ENCODE data around the gene ADRB1.

The ADRB1 gene

DNA sequence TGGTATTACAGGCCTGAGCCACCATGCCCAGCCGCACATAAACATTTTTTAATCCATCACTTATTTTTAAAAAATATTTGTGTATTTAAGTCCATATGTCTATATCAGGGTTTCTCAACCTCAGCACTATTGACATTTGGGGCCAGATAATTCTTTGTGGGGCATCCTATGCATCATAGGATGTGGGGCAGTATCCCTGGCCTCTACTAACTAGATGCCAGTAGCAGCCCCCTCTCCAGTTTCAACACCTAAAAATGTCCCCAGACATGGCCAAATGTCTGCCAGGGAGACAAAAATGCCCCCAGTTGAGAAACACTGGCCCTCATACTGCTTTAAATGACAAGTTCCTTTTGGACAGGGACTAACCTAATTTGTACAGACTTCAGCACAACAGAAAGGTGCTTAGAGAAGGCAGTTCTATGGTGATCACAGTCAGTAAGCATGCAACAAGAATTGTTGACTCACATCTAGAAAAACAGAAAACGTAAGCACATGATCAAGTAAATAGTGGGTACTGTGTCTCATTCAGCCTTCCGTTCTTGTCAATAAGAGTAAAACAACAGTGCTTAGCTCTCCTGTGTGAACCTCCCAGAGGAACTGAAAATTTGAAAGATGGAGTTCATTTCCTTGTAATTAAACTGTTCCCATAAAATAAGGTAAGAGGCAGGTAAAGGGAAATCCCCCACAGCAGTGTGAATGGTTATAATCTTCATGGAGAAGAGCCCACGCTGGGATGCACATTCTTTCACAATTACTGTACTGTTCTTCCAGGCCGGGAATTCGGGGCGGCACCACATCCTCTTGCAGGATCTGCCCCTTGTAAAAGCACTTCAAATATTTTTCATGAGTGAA, 17.3 kb upstream of the ADRB1 start:
- DNase-seq, result no peak

DNA sequence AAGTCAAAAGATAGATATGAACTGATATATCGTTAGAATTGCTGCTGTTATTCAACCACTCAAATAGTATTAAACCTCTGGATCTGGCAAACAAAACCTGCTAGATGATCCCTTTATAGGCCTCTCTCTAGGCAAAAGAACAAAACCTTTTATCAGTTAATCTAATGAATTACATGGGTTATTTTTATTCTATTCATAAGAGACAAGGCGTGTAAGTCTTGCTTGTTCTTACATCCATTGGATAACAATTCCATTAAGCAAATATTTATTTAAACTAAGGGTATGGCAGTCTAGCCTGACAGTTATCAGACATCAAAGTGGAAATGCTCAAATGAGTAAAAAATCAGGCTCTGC, 16.6 kb upstream of the ADRB1 start:
- DNase-seq, result no peak

DNA sequence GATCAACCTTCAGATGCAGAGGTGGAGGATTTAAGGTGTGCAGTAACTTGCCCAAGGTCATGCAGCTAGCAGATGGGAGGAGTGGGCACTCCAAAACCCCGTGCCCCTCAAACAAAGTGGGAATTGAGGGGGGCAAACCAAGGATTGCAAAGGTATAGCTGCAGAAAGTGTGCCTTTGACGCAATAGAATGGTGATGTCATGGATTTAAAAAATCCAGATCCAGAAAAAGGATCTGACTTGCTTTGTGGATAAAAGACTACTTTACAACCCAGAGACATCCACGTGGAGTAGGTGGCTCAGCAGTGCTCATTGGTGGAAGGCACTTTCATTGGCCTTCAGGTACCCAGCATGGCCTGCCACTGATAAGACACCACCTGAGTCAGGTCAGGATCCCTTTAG, 15.7 kb upstream of the ADRB1 start:
- DNase-seq, result no peak

DNA sequence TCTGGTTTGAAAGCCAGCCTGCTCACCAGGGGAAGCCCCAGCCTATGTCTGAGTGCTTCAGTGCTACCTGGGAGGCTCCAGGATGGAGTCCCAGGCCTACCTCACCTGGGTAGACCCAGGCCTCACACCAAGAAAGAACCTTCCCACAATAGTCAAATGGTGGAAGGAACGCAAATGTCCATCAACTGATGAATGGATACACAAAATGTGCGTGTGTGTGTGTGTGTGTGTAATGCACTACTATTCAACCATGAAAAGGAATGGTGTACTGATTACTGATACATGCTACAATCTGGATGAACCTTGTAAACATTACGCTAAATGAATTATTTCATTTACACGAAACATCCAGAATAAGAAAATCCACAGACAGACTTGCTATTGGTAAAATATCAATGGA, 15.2 kb upstream of the ADRB1 start:
- no peak for DNase-seq

DNA sequence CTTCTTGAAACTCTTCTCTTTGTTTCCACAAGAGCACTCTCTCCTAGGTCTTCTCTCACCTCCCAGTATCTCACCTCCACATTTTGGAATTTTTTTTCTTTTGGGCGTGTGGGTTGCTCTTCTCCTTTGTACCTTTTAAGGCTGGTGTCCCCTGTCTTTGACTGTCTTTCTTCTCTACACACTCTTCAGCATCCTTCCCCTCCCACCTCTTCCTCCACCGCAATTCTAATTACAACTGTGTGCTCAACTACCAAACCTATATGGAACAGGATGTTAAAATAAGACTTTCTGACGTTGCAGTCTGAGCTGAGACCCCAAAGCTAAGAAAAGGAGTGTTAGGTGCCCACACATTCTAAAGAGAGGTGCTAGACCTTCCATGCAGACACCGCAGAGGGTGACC, 14.0 kb upstream of the ADRB1 start:
- no peak for DNase-seq

DNA sequence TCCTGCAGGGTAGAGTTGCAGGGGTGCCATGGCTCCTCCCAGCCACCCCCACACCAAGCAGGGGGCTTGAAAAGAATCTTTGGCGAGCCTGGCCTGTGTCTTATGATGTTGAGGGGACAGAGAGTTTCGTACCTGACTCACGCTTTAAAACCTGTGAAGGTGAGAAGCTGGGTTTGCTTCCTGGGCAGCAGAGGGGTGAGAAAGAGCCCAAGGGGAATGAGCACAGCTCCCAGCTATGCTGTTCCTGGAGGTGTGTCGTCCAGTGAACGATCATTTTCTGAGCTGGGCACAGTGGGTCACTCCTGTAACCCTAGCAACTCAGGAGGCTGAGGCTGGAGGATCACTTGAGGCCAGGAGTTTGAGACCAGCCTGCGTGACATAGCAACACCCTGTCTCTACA, 13.5 kb upstream of the ADRB1 start:
- no peak for DNase-seq

DNA sequence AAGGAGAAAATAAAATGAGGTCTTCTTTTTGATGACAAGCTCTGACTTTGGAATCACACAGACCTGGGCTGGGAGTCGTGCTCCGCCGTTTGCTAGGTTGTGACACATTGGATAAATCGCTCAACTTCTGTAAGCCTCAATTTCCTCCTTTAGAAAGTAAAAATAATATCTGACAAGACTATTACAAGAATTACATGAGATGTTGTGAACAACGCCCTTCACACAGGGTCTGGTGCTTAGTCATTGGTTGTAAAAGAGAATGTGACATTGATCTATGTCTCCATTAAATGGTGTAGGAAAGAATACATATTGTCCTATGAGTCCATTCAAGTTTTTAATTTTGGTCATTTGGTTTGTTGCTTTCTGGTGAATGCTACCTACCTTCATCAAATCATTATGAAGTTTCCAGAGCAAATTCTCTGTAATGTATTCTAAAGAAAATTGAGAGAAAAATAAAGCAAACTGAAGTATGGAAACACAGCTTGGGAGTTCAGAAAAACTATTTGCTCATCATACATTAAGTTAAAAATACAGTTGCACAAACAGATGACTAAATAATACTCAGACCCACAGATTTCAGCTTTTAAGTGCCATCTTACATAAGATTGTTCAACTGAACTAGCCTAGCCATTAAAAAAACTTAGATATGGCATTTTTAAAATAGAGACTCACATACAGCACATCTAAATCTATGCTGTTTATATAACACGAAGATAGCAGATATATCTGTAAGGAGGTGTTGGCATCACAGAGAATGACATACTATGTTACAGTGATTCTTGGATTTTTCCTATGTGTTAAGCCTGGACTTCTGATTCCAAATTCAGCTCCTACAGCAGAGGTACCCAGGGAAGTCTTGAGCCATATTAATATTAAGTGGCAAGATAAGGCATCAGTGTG, 12.3 kb upstream of the ADRB1 start:
- no peak for DNase-seq

DNA sequence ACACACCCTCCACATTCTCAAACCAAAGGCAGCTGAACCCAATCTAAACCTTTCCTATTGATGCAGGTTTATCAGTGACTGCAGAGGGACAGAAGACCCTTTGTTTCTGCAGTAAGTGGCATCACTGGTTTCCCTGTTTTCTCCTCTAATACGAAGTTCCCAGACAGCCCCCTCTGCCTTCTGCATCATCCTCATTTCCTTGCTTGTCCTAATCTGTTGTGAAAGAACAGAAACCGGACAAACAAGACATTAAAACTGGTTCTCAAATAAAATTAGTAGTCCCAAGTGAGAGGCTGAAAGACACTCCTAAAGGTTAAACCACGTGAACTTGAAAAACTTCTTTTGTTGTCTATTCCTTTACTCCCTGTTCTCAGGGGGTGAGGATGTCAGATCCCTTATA, 10.1 kb upstream of the ADRB1 start:
- no peak for DNase-seq

DNA sequence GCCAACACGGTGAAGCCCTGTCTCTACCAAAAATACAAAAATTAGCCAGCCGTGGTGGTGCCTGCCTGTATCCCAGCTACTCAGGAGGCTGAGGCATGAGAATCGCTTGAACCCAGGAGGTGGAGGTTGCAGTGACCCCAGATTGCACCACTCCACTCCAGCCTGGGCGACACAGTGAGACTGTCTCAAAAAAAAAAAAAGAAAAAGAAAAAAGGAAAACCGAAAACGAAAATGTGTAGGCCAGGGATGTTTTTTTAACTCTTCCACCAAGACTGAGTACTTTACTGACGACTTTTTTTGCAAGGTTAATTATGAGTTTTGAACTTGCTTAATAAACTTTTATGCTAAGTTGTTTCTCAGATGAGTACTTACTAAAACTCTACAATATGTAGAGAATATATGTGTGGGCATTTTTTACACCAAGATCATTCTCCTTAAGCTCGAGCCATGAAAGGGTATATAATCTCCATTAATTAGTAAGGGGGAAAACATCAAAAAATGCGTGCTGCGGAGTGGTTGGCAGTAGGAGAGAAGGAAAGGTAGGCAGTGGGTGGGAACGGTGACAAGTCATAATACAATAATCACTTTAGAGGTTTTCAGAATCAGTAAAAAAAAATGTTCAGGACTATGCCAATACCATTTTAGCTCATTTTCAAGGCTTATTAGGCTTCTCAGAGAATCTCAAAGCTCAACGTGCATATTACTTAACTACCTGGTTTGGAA, 8.6 kb upstream of the ADRB1 start:
- DNase-seq, result no peak

DNA sequence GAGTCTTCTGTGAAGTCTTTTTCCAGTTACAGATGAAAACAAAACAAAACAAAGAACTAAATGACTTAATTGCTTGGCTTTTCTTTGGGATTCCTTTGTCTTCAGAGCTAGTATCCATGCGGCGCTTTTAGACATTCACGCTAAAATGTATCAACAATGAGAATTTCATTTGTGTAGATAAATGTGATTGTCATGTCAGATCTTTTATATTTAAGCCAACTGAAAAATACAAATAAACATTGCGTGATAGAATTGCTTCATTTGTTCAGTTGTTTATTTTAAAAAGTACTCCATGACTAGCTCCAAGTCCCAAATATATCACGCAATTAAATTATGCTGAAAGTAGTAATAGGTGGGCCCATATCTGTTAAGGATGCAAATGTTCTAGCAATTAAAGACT, 7.9 kb upstream of the ADRB1 start:
- no peak for DNase-seq

DNA sequence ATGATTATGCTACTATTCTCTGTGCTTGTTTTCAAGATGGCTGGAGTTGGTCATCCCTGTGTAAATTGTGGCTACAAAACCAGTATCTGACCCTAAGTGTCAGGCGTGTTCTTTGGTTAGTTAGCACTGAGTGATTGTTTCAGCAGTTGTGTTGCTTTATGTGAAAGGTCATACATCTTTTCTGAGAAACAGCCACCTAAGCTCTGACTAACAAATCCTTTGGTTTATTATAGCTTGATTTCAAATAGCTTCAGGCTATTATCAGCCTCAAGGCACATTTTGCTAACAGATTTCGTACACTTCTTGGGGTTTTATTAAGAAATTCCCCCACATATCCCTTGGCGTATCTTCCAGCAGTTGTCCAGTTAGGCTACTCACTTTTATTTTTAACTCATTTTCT, 4.8 kb upstream of the ADRB1 start:
- no peak for DNase-seq

DNA sequence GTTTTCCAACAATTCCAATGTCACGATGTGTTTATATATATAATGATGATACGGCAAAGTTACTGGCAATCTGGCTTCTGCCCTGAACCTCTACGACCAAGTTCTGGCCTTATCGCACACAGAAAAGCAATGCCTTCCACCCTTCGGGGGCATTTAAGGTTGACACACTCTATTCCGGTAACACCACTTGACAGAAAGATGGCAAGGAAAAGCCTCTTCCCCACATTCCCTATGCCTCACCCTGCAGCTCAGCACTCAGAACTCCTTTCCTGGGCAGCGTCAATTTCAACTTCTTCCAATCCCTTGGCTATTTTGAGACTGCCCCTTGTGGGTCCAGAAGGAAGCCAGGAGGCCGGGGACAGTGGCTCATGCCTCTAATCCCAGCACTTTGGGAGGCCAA, 2.5 kb upstream of the ADRB1 start:
- DNase-seq, result no peak

DNA sequence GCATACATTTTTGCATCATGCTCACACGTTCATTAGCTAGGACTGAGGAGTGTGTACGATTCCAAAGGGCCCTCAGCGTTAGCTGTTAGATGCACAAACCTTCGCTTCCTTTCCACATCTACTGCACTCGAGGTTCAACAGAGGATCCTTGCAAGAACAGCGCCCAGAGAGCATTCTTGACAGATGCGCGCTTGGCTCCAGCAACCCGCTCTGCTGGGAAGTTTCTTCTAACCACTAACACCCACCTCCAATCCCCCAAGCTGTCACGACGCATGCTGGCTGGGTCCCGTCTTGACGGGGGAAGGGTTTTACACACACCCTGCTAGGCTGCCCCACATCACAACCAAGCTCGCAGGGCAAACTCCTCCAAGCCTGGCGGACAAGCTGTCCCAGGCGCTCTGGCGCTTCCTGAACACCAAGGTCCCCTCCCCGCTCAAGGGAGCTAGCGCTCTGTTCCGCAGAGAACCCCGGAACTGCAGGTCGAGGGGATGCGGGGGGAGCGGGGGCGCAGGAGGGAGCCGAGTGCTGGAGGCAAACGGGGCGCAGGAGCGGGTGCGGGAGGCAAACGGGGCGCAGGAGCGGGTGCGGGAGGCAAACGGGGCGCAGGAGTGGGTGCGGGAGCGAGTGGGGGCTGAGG, 653 bp upstream of the ADRB1 start:
- peak in 1 of 2 donors; percentile 19 for DNase-seq

DNA sequence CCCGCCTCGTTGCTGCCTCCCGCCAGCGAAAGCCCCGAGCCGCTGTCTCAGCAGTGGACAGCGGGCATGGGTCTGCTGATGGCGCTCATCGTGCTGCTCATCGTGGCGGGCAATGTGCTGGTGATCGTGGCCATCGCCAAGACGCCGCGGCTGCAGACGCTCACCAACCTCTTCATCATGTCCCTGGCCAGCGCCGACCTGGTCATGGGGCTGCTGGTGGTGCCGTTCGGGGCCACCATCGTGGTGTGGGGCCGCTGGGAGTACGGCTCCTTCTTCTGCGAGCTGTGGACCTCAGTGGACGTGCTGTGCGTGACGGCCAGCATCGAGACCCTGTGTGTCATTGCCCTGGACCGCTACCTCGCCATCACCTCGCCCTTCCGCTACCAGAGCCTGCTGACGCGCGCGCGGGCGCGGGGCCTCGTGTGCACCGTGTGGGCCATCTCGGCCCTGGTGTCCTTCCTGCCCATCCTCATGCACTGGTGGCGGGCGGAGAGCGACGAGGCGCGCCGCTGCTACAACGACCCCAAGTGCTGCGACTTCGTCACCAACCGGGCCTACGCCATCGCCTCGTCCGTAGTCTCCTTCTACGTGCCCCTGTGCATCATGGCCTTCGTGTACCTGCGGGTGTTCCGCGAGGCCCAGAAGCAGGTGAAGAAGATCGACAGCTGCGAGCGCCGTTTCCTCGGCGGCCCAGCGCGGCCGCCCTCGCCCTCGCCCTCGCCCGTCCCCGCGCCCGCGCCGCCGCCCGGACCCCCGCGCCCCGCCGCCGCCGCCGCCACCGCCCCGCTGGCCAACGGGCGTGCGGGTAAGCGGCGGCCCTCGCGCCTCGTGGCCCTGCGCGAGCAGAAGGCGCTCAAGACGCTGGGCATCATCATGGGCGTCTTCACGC, 825 bp downstream of the ADRB1 start:
- DNase-seq, result peak in 1 of 2 donors; percentile 10

DNA sequence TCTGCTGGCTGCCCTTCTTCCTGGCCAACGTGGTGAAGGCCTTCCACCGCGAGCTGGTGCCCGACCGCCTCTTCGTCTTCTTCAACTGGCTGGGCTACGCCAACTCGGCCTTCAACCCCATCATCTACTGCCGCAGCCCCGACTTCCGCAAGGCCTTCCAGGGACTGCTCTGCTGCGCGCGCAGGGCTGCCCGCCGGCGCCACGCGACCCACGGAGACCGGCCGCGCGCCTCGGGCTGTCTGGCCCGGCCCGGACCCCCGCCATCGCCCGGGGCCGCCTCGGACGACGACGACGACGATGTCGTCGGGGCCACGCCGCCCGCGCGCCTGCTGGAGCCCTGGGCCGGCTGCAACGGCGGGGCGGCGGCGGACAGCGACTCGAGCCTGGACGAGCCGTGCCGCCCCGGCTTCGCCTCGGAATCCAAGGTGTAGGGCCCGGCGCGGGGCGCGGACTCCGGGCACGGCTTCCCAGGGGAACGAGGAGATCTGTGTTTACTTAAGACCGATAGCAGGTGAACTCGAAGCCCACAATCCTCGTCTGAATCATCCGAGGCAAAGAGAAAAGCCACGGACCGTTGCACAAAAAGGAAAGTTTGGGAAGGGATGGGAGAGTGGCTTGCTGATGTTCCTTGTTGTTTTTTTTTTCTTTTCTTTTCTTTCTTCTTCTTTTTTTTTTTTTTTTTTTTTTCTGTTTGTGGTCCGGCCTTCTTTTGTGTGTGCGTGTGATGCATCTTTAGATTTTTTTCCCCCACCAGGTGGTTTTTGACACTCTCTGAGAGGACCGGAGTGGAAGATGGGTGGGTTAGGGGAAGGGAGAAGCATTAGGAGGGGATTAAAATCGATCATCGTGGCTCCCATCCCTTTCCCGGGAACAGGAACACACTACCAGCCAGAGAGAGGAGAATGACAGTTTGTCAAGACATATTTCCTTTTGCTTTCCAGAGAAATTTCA, 1.7 kb downstream of the ADRB1 start:
- peak in 1 of 2 donors; percentile 20 for DNase-seq

DNA sequence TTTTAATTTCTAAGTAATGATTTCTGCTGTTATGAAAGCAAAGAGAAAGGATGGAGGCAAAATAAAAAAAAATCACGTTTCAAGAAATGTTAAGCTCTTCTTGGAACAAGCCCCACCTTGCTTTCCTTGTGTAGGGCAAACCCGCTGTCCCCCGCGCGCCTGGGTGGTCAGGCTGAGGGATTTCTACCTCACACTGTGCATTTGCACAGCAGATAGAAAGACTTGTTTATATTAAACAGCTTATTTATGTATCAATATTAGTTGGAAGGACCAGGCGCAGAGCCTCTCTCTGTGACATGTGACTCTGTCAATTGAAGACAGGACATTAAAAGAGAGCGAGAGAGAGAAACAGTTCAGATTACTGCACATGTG, 2.4 kb downstream of the ADRB1 start:
- no peak for DNase-seq

DNA sequence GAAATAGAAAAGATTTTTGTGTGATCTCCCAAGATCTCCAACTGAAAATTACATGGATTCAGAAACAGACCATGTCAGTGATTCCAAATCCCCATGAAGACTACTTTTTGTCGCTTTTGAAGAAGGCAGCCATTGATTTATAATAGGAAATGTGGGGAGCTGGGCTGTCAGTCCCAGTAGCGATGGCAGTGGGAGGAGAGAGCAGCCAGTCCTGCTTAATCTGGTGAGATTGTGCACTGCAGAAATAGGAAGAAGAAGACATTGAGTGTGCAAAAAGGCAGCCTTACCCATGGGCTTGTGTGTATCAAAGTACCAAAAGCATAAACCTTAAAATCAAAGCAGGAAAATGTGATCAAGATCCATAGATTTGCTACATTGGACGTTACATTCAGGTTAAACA, 4.8 kb downstream of the ADRB1 start:
- DNase-seq, result no peak

DNA sequence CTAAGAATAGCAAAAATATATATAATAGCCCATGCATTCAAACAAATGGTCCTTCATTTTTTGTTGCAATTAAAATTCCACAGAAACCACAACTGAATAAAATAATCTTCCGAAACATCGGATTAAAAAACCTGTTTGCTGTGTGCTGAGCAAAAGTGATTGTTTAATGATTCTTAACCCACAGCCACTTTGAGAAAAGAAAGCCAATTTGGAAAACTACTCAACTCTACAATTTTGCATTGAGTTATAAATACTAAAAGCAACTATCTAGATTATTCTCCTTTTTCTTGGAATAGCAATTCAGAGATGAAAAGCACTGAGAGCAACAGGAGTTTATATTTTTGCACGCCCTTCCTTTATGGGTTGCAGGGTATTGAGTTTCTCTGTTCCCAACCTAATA, 8.0 kb downstream of the ADRB1 start:
- no peak for DNase-seq

DNA sequence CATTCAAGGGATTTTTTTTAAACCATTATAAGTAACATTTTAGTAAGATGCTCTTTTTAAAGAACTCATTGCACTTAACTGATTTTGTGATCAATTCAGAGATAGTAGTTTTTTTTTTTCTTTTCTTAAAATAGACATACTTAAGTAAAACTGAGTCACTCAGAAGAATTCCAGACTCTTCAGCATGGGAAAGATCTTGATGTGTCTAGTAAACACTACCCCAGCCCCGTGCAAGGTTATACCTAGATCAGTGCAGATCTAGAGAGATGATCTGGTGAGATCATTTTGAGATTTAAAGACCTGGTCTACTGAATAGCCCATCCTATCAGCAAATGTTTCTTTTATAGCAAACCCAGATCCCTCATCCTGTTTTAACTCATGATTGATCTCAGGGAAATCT, 8.6 kb downstream of the ADRB1 start:
- DNase-seq, result no peak

DNA sequence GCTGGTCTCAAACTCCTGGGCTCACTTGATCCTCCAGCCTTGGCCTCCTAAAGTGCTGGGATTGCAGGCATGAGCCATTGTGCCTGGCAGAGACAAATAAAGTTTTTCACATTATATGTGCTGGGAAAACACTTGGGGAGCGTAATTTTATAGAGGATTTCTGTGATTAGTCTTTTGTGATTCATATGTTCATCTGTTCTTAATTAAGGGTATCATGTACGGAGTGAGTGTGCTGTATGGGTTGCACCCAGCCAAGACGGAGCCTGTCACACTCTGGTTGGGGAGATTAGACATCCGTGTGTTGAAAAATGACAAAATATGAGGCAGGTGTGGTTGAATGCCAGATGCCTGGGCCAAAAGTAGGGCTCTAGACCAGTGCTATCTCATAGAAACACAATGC, 10.3 kb downstream of the ADRB1 start:
- DNase-seq, result no peak

DNA sequence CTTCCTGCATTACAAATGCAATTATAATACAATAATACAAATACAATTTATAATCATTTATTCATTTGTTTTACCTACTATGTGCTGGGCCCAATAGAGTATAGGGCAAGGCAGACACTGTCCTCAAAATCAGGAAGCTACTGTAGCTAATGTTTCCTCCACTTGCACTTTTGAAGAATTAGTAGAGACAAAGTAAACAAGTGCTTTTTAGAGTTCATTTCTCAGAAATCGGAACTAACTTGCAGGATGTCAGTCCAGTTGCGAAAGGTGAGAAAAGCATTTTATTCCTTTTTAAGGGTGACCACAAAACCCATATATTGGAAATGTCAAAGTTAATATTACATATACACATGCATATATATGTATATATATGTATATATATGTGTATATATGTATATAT, 14.2 kb downstream of the ADRB1 start:
- DNase-seq, result no peak
